Globus pallidus (tissue), 1 donor: Measurements from ENCODE around the gene PRODH2.
A peak's percentile ranks its signal among the peaks of the same experiment; 100 is the strongest.

Source experiments
- DNase-seq: peaks from one replicate; pipeline ENCODE4 v3.0.0-alpha.2; 2015; ENCODE audit warnings: low spot score

The PRODH2 gene

GRCh38 chr19:35757749-35758608 lies 54.7 kb downstream of the PRODH2 start, which contains the start of gene PROSER3:
Gene PROSER3, plus strand, starts transcription at chr19:35758176. Its CDS starts 40 bp downstream, at chr19:35758216.
- peak; percentile 99 for DNase-seq

- no peak for DNase-seq
Measured at GRCh38 chr19:35757231-35757748, 55.4 kb downstream of the PRODH2 start.

- no peak for DNase-seq
Measured at GRCh38 chr19:35756377-35757230, 56.0 kb downstream of the PRODH2 start, which contains the start of gene HSPB6. Gene HSPB6, minus strand, starts transcription at chr19:35757029. Its CDS starts 21 bp downstream, at chr19:35757008.

GRCh38 chr19:35755550-35756376 lies 56.9 kb downstream of the PRODH2 start:
- no peak for DNase-seq

GRCh38 chr19:35755131-35755549 lies 57.5 kb downstream of the PRODH2 start:
- DNase-seq, result no peak

GRCh38 chr19:35754370-35755130 lies 58.1 kb downstream of the PRODH2 start:
- DNase-seq, result no peak

- DNase-seq, result no peak
Measured at GRCh38 chr19:35753634-35754369, 58.8 kb downstream of the PRODH2 start.

- no peak for DNase-seq
Measured at GRCh38 chr19:35752746-35753350, 59.8 kb downstream of the PRODH2 start.

- DNase-seq, result no peak
Measured at GRCh38 chr19:35751839-35752745, 60.6 kb downstream of the PRODH2 start.

- no peak for DNase-seq
Measured at GRCh38 chr19:35750167-35750566, 62.5 kb downstream of the PRODH2 start.
